Astrocyte (in vitro differentiated cells and primary cell): ENCODE data around the gene FBXO30.

ENCODE experiments used
- CTCF ChIP-seq: IDR thresholded peaks from 2 replicates; pipeline ENCODE4 v1.5.1; 2011; ENCODE audit warnings: low read depth, mild to moderate bottlenecking, inconsistent platforms, low read length, moderate library complexity; ENCODE audit not compliant: insufficient read depth
- EZH2 ChIP-seq: IDR thresholded peaks from 2 replicates; pipeline ENCODE4 v1.6.1; 2012; ENCODE audit warnings: mild to moderate bottlenecking, low read length, inconsistent platforms; ENCODE audit not compliant: insufficient read depth

- no peak for TF ChIP-seq CTCF
- TF ChIP-seq EZH2: no peak
Observed at GRCh38 chr6:145784683-145785082, 29.9 kb downstream of the FBXO30 start.
